GM19452 (cell line): ENCODE data around the gene LIX1.
"Not testable (repeated sequence)": the region's sequence is repeated elsewhere in the genome, so short reads cannot be mapped to it uniquely, and the experiment has no call there.

Experiments
- ATAC-seq: cut with Tn5 transposase; IDR thresholded peaks from one replicate; pipeline ENCODE4 v1.9.1; 2021; ENCODE audit not compliant: unreplicated experiment

LIX1 gene

GRCh38 chr5:97142521-97143254 is at the start of gene LIX1:
TSS of gene LIX1 (minus strand) at chr5:97142611. CDS start at chr5:97142576, 35 bp downstream.
- peak; percentile 69 for ATAC-seq

DNA sequence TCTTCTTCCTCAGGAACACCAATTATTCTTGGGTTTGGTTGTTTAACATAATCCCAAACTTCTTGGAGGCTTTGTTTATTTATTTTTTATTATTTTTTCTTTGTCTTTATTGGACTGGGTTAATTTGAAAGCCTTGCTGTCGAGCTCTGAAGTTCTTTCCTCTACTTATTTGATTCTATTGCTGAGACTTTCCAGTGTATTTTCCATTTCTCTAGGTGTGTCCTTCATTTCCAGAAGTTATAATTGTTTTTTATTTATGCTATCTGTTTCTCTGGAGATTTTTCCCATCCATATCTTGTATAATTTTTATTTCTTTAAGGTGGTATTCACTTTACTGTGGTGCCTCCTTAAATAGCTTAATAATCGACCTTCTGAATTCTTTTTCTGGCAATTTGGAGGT is 49.5 kb upstream of the LIX1 start:
- no peak for ATAC-seq

- not testable (repeated sequence) for ATAC-seq
These were observed 47.1 kb upstream of the LIX1 start for GRCh38 chr5:97189523-97189922.

- no peak for ATAC-seq
These were observed 41.5 kb upstream of the LIX1 start for GRCh38 chr5:97183930-97184213.

GRCh38 chr5:97183100-97183929 is 40.9 kb upstream of the LIX1 start, which contains the start of gene RIOK2:
TSS of gene RIOK2 (minus strand) at chr5:97183247. CDS start at chr5:97183191, 56 bp downstream.
- ATAC-seq, result peak; percentile 90

GRCh38 chr5:97182571-97183099 is 40.2 kb upstream of the LIX1 start:
- no peak for ATAC-seq

- ATAC-seq, result no peak
These were observed 39.6 kb upstream of the LIX1 start for GRCh38 chr5:97181856-97182545.

DNA sequence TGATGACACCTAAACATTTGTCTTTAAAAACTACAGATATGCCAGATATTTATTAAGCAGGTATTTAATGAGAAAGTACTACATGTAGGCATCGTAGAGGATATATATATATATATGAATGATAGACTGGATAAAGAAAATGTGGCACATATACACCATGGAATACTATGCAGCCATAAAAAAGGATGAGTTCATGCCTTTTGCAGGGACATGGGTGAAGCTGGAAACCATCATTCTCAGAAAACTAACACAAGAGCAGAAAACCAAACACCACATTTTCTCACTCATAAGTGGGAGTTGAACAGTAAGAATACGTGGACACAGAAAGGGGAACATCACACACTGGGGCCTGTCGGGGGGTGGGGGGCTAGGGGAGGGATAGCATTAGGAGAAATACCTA is 37.0 kb upstream of the LIX1 start:
- ATAC-seq, result not testable (repeated sequence)

- ATAC-seq, result no peak
These were observed 29.8 kb upstream of the LIX1 start for GRCh38 chr5:97172227-97172626.

DNA sequence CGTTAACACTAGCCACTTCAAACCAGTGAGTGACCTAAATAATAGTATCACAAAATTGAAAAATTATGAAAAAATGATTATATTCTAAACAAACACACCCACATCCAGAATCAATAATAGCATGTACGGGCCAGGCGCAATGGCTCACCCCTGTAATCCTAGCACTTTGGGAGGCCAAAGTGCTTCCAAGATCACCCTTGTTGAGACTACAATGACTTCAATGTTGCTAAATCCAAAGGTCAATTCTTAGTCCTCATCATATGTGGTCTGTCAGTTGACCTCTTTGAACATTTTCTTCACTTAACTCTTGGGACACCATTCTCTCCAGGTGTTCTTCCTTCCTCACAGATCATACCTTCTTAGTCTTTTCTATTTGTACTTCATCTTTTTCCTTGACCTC is 29.3 kb upstream of the LIX1 start:
- no peak for ATAC-seq

DNA sequence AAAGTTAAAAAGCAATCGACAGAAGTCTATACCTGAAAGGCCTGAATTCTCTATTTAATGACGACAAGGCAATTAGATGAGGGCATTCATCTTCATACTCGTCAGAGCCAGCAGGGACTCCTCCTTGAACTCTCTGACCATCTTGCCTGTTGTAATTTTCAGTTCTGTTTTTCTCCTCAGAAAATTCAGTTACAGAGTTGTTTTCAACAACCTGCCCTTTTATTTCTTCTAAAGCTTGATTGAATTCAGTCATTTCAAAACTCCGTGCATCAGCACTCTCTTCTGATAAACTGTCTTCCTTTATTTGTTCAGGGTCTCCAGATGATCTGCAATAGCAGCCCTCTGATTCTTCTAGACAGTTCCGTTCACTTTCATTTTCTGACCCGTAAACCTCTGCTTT is 25.0 kb upstream of the LIX1 start:
- peak; percentile 73 for ATAC-seq

DNA sequence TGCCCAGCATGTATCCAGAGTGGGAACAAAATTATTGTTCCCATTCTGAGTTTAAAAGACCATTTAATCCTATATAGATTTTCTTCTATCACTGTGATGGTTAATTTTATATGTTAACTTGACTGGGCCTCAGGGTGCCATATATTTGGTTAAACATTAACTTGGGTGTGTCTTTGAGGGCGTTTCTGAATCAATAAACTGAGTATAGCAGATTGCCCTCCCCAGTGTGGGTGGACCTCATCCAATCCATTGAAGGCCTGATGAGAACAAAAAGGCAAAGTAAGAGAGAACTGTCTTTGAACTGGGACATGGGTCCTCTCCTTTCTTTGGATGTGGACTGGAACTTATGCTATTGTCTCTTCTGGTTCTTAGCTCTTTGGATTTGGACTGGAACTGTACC is 23.3 kb upstream of the LIX1 start:
- no peak for ATAC-seq

DNA sequence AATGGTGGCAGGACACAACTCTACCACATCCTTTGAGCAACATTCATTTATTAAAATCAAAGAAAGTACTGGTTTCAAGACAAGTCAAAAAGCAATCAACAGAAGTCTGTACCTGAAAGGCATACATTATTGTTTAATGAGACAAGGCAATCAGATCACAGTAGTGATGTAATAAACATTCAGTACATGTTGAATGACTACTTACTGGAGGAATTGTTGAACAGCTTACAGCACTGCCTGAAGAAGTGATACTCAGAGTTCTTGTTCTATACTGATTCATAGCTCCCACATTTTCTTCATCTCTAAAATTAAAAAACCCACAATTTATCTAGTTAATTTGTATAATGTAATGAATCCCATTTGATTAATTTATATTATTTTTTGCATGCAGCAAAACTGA is 22.4 kb upstream of the LIX1 start:
- ATAC-seq, result no peak

DNA sequence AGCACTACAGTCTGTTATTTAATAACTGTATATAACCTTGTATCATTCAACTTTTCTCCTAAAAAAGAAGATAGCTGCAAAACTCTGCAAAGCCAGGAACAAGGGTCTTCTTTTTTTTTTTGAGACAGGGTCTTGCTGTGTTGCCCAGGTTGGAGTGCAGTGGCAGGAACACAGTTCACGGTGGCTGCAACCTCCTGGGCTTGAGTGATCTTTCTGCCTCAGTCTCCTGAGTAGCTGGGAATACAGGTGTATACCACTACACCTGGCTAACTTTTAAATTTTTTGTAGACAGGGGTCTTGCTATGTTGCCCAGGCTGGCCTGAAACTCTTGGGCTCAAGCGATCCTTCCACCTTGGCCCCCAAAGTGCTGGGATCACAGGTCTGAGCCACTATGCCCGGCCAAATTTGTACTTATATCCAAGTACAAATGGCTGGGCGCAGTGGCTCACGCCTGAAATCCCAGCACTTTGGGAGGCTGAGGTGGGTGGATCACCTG is 21.4 kb upstream of the LIX1 start:
- no peak for ATAC-seq

- ATAC-seq, result no peak
These were observed 21.0 kb upstream of the LIX1 start for GRCh38 chr5:97163360-97163764.

- ATAC-seq, result no peak
These were observed 19.6 kb upstream of the LIX1 start for GRCh38 chr5:97162045-97162444.

- no peak for ATAC-seq
These were observed 15.3 kb upstream of the LIX1 start for GRCh38 chr5:97157689-97158088.

- ATAC-seq, result no peak
These were observed 9.0 kb upstream of the LIX1 start for GRCh38 chr5:97151370-97151769.

DNA sequence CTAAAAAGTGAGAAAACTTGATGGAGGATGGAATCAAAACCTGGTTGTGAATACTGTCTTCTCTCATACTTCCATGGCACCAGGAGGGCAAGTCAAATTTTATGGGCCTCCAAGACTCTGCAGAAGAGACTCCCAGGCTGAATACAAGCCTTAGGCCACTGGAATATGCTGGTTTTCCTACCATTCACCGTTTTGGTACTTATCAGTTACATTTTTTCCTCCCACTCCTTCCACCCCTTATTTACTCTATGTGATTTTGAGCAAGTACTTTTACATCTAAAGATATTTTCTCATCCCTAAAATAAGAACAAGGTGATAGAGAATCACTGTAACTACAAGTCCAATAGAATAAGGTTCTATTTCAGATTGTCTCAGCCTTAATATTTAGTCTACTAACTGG is 8.0 kb upstream of the LIX1 start:
- no peak for ATAC-seq

- ATAC-seq, result no peak
These were observed 7.3 kb upstream of the LIX1 start for GRCh38 chr5:97149709-97150108.

GRCh38 chr5:97148288-97148687 is 5.9 kb upstream of the LIX1 start:
- no peak for ATAC-seq
